K562 (cell line): Measurements from ENCODE around the gene CIAO2A. TPM values are rescaled to one million over a fixed set of nuclear protein-coding genes. Genes with fewer than 3 reads are reported as not detected.

Experiments
- CHD4 ChIP-seq: fragments of 200-600 bp; sonication (generic); IDR thresholded peaks from 3 replicates; pipeline ENCODE4 v1.6.1; 2012; ENCODE audit warnings: low read depth, mild to moderate bottlenecking, mixed read lengths, low read length, inconsistent platforms; ENCODE audit not compliant: insufficient read depth, insufficient replicate concordance, poor library complexity, severe bottlenecking
- GABPB2 ChIP-seq: fragments of 250-450 bp; sonication (Bioruptor Pico); conservative IDR thresholded peaks from 2 replicates; pipeline ENCODE4 v1.5.1; 2021; ENCODE audit warnings: mild to moderate bottlenecking
- GATA2 ChIP-seq: sonication (generic); formaldehyde crosslinking; IDR thresholded peaks from 2 replicates; pipeline ENCODE4 v1.4.0; 2020; ENCODE audit warnings: mild to moderate bottlenecking, missing genetic modification reagents
- IFI16 ChIP-seq: fragments of 250-450 bp; sonication (Bioruptor Pico); IDR thresholded peaks from 2 replicates; pipeline ENCODE4 v2.1.2; 2022; ENCODE audit warnings: mild to moderate bottlenecking, inconsistent platforms
- RBFOX2 ChIP-seq: fragments of 200-400 bp; formaldehyde crosslinking; IDR thresholded peaks from 2 replicates; pipeline ENCODE4 v1.6.1; 2017; ENCODE audit warnings: low read depth, mild to moderate bottlenecking, low read length, moderate library complexity
- TARDBP ChIP-seq: fragments of 450-650 bp; IDR thresholded peaks from 2 replicates; pipeline ENCODE4 v1.6.1; 2016
- XRCC5 ChIP-seq: fragments of 200-400 bp; formaldehyde crosslinking; IDR thresholded peaks from 2 replicates; pipeline ENCODE4 v1.6.1; 2017; ENCODE audit warnings: low read depth, mild to moderate bottlenecking, low read length
- ZFP36 ChIP-seq: fragments of 150-350 bp; IDR thresholded peaks from 2 replicates; pipeline ENCODE4 v1.6.1; 2018; ENCODE audit warnings: low read length, low read depth; ENCODE audit not compliant: partially characterized antibody
- ZNF695 ChIP-seq: fragments of 450-650 bp; formaldehyde crosslinking; IDR thresholded peaks from 2 replicates; pipeline ENCODE4 v1.4.0; 2020; ENCODE audit warnings: mild to moderate bottlenecking, moderate library complexity
- ZNF699 ChIP-seq: fragments of 250-450 bp; sonication (Bioruptor Pico); IDR thresholded peaks from 2 replicates; pipeline ENCODE4 v1.8.0; 2021; ENCODE audit warnings: mild to moderate bottlenecking, moderate library complexity; ENCODE audit not compliant: insufficient replicate concordance
- polyA plus RNA-seq, 8 experiments: library from polyadenylated mRNA; depleted of rRNA in 4 of 8; stranded (reverse) in 5 of 8; unstranded in 3 of 8; fragments of >200 nt; fragmentation: Nextera tagmentation in 2 of 8; fragmentation: Illumina TruSeq in 1 of 8; extraction: Ambion mirVana in 2 of 8; extraction: Trizol in 1 of 8; gene quantifications; 2 replicates each; pipeline versions ENCODE4 v1.2.1 to v1.2.3, GENCODE V29; 2011 to 2014; ENCODE audit warnings: inconsistent platforms in 1 of 8, missing spikeins in 1 of 8
- total RNA-seq, 7 experiments: library from RNA; depleted of rRNA in 6 of 7; stranded (reverse); fragments of >200 nt in 6 of 7; fragmentation: Illumina TruSeq in 2 of 7; extraction: Trizol in 2 of 7; gene quantifications; 2 replicates each; pipeline versions ENCODE4 v1.2.1 to v1.2.3, GENCODE V29; 2011 to 2021; ENCODE audit warnings: low replicate concordance in 1 of 7
- TF ChIP-seq, protein P1 (sequence below): IDR thresholded peaks from 2 replicates; pipeline ENCODE4 v1.6.1; 2016; ENCODE audit warnings: missing genetic modification characterization, missing compliant biosample characterization
- TF ChIP-seq, protein P2 (sequence below): sonication (generic); formaldehyde crosslinking; IDR thresholded peaks from 2 replicates; pipeline ENCODE4 v1.8.0; 2022; ENCODE audit warnings: missing genetic modification reagents, mild to moderate bottlenecking, borderline replicate concordance
- TF ChIP-seq, protein P3 (sequence below): sonication (generic); formaldehyde crosslinking; IDR thresholded peaks from 2 replicates; pipeline ENCODE4 v1.8.1; 2023; ENCODE audit warnings: mild to moderate bottlenecking, missing genetic modification reagents
- TF ChIP-seq, protein P4 (sequence below), 3 experiments: fragments of 200-800 bp in 1 of 3; sonication (Bioruptor generic) in 1 of 3; sonication (generic) in 1 of 3; formaldehyde crosslinking in 1 of 3; IDR thresholded peaks; 2 replicates each; pipeline versions ENCODE4 v1.6.1 to v1.8.0; 2016 to 2022; ENCODE audit warnings: mild to moderate bottlenecking in 2 of 3, missing compliant biosample characterization in 2 of 3, missing genetic modification characterization in 2 of 3, missing genetic modification reagents in 1 of 3
- TF ChIP-seq, protein P5 (sequence below), 2 experiments: fragments of 200-800 bp in 1 of 2; sonication (Bioruptor generic) in 1 of 2; sonication (generic) in 1 of 2; formaldehyde crosslinking in 1 of 2; IDR thresholded peaks in 1 of 2; conservative IDR thresholded peaks in 1 of 2; 2 replicates each; pipeline versions ENCODE4 v1.5.0 to v1.6.1; 2016 to 2020; ENCODE audit warnings: missing compliant biosample characterization in 1 of 2, missing genetic modification characterization in 1 of 2, missing genetic modification reagents in 1 of 2

Gene CIAO2A
- total and polyA plus RNA-seq, 9 of the 15 experiments (the other 6 are each of a cell fraction or from before 2014, with no cell fraction given), result 161 to 429 (median 313) TPM

DNA sequence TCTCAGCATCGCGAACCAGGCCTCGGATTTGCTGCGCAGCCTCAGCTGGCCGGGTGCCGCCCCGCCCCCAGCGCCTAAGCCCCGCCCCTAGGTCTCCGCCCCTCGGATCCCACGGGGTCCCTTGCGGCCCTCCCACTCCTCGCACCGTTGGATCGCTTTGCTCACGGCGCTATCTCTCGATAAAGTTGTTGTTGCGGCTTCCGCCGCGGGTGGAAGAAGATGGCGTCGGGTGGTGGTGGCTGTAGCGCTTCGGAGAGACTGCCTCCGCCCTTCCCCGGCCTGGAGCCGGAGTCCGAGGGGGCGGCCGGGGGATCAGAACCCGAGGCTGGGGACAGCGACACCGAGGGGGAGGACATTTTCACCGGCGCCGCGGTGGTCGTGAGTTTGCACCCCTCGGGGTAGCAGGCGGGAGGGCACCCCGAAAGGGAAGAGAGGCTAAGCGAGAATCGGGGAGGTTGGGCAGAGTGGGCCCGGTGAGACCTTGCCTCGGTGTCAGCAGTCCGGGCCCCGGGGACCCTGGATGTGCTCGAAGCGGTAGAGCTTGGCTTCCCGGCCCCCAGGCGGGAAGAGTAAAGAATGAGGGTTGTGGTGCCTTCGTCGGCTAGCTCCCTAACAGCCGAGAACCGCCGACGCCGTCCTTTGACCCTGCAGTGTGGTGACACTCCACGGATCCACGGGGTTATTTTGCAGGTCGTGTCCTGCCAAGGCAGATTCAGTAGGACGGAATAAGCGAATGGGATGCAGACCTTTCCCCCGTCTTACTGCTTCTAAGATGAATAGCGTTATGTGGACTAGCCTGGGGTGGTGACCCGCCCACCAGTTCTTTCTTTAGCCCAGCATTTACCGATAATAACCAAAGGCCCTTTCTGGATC lies 2.4 kb upstream of the CIAO2A start, which contains the start of gene SNX1 (continued):
- TF ChIP-seq TARDBP (0 out of 2 replicates have a peak, but pooled peaks have one; percentile 79), ZFP36 (no peak), RBFOX2 (peak; percentile 93), CHD4 (no peak), IFI16 (CRISPR knock-in tag) (no peak), GABPB2 (CRISPR knock-in tag) (no peak), GATA2 (CRISPR knock-in tag) (no peak), XRCC5 (no peak), ZNF699 (no peak), ZNF695 (CRISPR knock-in tag) (peak; percentile 58; the same call in 1 of the 2 replicates)
- TF ChIP-seq, protein P1, sequence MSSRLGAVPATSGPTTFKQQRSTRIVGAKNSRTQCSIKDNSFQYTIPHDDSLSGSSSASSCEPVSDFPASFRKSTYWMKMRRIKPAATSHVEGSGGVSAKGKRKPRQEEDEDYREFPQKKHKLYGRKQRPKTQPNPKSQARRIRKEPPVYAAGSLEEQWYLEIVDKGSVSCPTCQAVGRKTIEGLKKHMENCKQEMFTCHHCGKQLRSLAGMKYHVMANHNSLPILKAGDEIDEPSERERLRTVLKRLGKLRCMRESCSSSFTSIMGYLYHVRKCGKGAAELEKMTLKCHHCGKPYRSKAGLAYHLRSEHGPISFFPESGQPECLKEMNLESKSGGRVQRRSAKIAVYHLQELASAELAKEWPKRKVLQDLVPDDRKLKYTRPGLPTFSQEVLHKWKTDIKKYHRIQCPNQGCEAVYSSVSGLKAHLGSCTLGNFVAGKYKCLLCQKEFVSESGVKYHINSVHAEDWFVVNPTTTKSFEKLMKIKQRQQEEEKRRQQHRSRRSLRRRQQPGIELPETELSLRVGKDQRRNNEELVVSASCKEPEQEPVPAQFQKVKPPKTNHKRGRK (tag), result no peak
- TF ChIP-seq, protein P2, sequence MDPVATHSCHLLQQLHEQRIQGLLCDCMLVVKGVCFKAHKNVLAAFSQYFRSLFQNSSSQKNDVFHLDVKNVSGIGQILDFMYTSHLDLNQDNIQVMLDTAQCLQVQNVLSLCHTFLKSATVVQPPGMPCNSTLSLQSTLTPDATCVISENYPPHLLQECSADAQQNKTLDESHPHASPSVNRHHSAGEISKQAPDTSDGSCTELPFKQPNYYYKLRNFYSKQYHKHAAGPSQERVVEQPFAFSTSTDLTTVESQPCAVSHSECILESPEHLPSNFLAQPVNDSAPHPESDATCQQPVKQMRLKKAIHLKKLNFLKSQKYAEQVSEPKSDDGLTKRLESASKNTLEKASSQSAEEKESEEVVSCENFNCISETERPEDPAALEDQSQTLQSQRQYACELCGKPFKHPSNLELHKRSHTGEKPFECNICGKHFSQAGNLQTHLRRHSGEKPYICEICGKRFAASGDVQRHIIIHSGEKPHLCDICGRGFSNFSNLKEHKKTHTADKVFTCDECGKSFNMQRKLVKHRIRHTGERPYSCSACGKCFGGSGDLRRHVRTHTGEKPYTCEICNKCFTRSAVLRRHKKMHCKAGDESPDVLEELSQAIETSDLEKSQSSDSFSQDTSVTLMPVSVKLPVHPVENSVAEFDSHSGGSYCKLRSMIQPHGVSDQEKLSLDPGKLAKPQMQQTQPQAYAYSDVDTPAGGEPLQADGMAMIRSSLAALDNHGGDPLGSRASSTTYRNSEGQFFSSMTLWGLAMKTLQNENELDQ (CRISPR knock-in tag), result no peak
- TF ChIP-seq, protein P3, sequence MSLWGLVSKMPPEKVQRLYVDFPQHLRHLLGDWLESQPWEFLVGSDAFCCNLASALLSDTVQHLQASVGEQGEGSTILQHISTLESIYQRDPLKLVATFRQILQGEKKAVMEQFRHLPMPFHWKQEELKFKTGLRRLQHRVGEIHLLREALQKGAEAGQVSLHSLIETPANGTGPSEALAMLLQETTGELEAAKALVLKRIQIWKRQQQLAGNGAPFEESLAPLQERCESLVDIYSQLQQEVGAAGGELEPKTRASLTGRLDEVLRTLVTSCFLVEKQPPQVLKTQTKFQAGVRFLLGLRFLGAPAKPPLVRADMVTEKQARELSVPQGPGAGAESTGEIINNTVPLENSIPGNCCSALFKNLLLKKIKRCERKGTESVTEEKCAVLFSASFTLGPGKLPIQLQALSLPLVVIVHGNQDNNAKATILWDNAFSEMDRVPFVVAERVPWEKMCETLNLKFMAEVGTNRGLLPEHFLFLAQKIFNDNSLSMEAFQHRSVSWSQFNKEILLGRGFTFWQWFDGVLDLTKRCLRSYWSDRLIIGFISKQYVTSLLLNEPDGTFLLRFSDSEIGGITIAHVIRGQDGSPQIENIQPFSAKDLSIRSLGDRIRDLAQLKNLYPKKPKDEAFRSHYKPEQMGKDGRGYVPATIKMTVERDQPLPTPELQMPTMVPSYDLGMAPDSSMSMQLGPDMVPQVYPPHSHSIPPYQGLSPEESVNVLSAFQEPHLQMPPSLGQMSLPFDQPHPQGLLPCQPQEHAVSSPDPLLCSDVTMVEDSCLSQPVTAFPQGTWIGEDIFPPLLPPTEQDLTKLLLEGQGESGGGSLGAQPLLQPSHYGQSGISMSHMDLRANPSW (CRISPR knock-in tag), result no peak
- TF ChIP-seq, protein P4, sequence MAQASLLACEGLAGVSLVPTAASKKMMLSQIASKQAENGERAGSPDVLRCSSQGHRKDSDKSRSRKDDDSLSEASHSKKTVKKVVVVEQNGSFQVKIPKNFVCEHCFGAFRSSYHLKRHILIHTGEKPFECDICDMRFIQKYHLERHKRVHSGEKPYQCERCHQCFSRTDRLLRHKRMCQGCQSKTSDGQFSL (CRISPR knock-in tag; IDR thresholded peaks at IDR 0.05), result 0 out of 2 replicates have a peak, but pooled peaks have one; percentile 23
- TF ChIP-seq, protein P4 (tag; IDR thresholded peaks at IDR 0.05), result no peak
- TF ChIP-seq, protein P5, sequence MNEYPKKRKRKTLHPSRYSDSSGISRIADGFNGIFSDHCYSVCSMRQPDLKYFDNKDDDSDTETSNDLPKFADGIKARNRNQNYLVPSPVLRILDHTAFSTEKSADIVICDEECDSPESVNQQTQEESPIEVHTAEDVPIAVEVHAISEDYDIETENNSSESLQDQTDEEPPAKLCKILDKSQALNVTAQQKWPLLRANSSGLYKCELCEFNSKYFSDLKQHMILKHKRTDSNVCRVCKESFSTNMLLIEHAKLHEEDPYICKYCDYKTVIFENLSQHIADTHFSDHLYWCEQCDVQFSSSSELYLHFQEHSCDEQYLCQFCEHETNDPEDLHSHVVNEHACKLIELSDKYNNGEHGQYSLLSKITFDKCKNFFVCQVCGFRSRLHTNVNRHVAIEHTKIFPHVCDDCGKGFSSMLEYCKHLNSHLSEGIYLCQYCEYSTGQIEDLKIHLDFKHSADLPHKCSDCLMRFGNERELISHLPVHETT (CRISPR knock-in tag; conservative IDR thresholded peaks at IDR 0.05 in 1 of 2, IDR thresholded peaks at IDR 0.05 in 1 of 2), result peak in 1 of 2 experiments; percentile 71; a peak in 1 of 4 replicates
